HEK293 (cell line): ENCODE data around the gene DUSP6.

ENCODE experiments used
- ATF2 ChIP-seq: fragments of 450-650 bp; formaldehyde crosslinking; IDR thresholded peaks from 2 replicates; pipeline ENCODE4 v1.5.1; 2016; ENCODE audit warnings: missing biosample characterization, missing genetic modification characterization, low read depth
- CTCF ChIP-seq: fragments of 450-650 bp; formaldehyde crosslinking; IDR thresholded peaks from 2 replicates; pipeline ENCODE4 v1.5.1; 2016; ENCODE audit warnings: missing biosample characterization, missing genetic modification characterization
- PRDM10 ChIP-seq: fragments of 450-650 bp; formaldehyde crosslinking; IDR thresholded peaks from 2 replicates; pipeline ENCODE4 v1.5.1; 2016; ENCODE audit warnings: missing biosample characterization, missing genetic modification characterization
- ZNF362 ChIP-seq: fragments of 450-650 bp; formaldehyde crosslinking; IDR thresholded peaks from 2 replicates; pipeline ENCODE4 v1.5.1; 2016; ENCODE audit warnings: missing biosample characterization, missing genetic modification characterization

GRCh38 chr12:89395712-89396111 is 43.4 kb upstream of the DUSP6 start:
- no peak for TF ChIP-seq CTCF (tag by site-specific recombination)
- TF ChIP-seq PRDM10 (tag by site-specific recombination): no peak
- TF ChIP-seq ATF2 (tag by site-specific recombination): no peak
- TF ChIP-seq ZNF362: no peak
